Astrocyte of the spinal cord (primary cell): ENCODE measurements around the gene CMTM8.

Experiments used
- DNase-seq: peaks from one replicate; pipeline ENCODE4 v3.0.0; 2011; ENCODE audit warnings: low read depth, low spot score
- H3K4me3 ChIP-seq: 2 replicates; pipeline ENCODE4 v1.5.1; 2011; ENCODE audit warnings: low read depth, mild to moderate bottlenecking, low read length, moderate library complexity
- CTCF ChIP-seq: IDR thresholded peaks from 2 replicates; pipeline ENCODE4 v1.5.1; 2012; ENCODE audit warnings: low read depth, mild to moderate bottlenecking, low read length, inconsistent platforms
- in situ Hi-C: cut with HindIII; loops from 2 replicates; pipeline ENCODE4 v1.10.0; 2017; ENCODE audit warnings: low sequenced_read_pairs

Gene CMTM8

GRCh38 chr3:32347343-32348125 lies 109.1 kb downstream of the CMTM8 start:
- DNase-seq, result no peak
- H3K4me3 ChIP-seq, result no peak overlapping the region
- no peak for TF ChIP-seq CTCF
- in situ Hi-C loops, result no loop called here

- H3K4me3 ChIP-seq, result no peak overlapping the region
- no peak for DNase-seq
- no peak for TF ChIP-seq CTCF
- in situ Hi-C loops, result no loop called here
These were observed 110.7 kb downstream of the CMTM8 start for GRCh38 chr3:32349184-32349583.

- TF ChIP-seq CTCF, result no peak
- in situ Hi-C loops, result no loop called here
These were observed 114.1 kb downstream of the CMTM8 start for GRCh38 chr3:32352563-32352962.

GRCh38 chr3:32353351-32353750 lies 114.9 kb downstream of the CMTM8 start:
- H3K4me3 ChIP-seq, result no peak overlapping the region
- no peak for DNase-seq
- TF ChIP-seq CTCF, result no peak
- in situ Hi-C loops, result no loop called here

More at GRCh38 chr3:32352563-32352962, 114.1 kb downstream of the CMTM8 start:
- DNase-seq, result no peak
- H3K4me3 ChIP-seq, result no peak overlapping the region

- TF ChIP-seq CTCF, result no peak
- in situ Hi-C loops, result no loop called here
- DNase-seq, result peak; percentile 32
- no peak overlapping the region for H3K4me3 ChIP-seq
These were observed 115.9 kb downstream of the CMTM8 start for GRCh38 chr3:32354362-32354778.

GRCh38 chr3:32355751-32356291 lies 117.3 kb downstream of the CMTM8 start:
- no peak for DNase-seq
- no peak for TF ChIP-seq CTCF
- in situ Hi-C loops, result no loop called here
- no peak overlapping the region for H3K4me3 ChIP-seq
